ENCODE results near the gene CAMK2B. TPM values are rescaled to one million over a fixed set of nuclear protein-coding genes. Genes with fewer than 3 reads are reported as not detected.

CAMK2B gene
- total and polyA plus RNA-seq, 7 experiments from 2014 or later, result 0.12 to 0.61 TPM; not detected in 5

DNA sequence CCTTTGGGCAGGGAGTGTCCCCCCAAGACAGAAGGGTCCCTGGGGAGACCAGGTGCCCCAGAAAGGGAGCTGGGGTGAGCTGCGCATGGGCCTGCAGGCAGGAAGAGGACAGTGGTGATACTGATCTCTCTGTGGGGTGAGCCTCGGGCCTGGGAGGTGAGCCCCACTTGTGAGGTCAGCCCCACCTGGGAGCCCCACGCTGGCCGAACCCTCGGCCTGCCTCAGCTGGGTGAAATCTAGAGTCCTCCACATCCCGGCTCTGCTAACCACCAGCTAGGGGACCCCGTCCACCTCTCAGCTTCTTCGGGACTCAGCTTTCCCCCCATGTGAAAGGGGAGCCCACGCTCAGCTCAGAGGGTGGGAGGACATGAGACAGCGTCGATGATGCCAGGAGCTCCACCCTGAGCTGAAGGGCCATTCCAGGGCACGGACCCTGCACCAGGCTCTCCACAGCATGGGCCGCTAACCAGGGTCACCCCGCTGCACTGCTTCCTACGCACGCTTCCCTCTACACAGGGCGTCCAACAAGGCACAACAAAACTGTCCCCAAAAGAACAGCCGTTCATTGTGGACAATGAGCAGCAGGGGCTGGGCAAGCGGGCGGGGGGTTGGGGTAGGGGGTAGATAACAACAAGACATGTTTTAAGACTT lies 48.7 kb downstream of the CAMK2B start:
- Histone ChIP-seq H3K36me3 (ENCODE audit: control insufficient read depth in 2 of 3, insufficient read depth in 3 of 3, low read length in 3 of 3) (no peaks in the 10 kb centered on the region), H3K4me3 (ENCODE audit: low read length) (no peak overlapping the region), H3K27ac (ENCODE audit: low read depth, low read length) (no peak overlapping the region), H3K9me3 (ENCODE audit: control insufficient read depth in 2 of 3, low read length in 3 of 3) (no peaks in the 10 kb centered on the region), H3K27me3 (ENCODE audit: control insufficient read depth in 2 of 2, insufficient read depth in 2 of 2, low read length in 2 of 2) (no peaks in the 10 kb centered on the region), H3K4me1 (ENCODE audit: control insufficient read depth in 2 of 2, insufficient read depth in 2 of 2, low read length in 2 of 2) (no peaks in the 10 kb centered on the region)
- Mint-ChIP-seq H3K4me3 (no peak overlapping the region), H3K9me3 (no peaks in the 10 kb centered on the region), H3K27ac (no peak overlapping the region), H3K4me1 (no peaks in the 10 kb centered on the region), H3K36me3 (no peaks in the 10 kb centered on the region), H3K27me3 (peaks cover 0 to 3% (median 0%) of the 10 kb centered on the region in 5 donors)
- intact Hi-C loops (cut with micrococcal nuclease), result no loop called here
- DNase-seq (no peak), ATAC-seq (no peak)
- ChIA-PET CTCF (no interaction called here), POLR2A (interaction anchor here (0.5 kb wide), 1 partner anchor 568 kb away, joined by 3 read pairs; no protein-coding TSS in a partner anchor)

DNA sequence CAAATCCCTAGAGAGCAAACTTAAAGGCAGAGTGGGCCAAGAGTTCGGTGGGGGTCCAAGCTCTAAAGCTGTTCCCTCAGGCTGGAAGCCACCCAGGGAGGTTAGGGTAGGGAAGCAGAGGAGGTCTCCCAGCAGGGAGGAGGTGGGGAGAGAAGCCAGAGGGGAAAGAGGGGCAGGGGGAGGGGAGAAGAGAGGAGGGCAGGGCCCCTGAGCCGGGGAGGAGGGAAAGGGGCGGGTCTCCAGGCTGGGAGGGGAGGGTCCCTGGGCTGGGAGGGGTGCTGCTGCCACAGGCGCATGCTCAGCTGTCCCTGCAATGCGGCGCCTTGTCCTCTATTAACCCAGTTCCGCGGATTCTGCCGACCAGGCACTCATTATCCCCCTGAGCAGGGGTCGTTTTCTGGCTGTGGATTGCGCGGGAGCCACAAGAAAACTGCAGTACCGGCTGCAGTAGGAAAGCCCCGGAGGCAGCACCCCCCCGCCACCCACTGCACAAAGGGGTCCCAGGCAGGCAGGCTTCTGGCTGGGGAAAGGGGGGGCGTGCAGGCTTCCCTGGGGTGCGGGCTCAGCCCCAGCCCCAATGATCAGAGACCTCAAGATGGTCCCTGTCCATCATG lies 49.3 kb downstream of the CAMK2B start:
- H3K27me3 Mint-ChIP-seq, result peaks cover 0 to 3% (median 0%) of the 10 kb centered on the region in 5 donors
- intact Hi-C loops (cut with micrococcal nuclease), result no loop called here
- Histone ChIP-seq H3K27ac (ENCODE audit: low read depth, low read length) (no peak overlapping the region), H3K36me3 (ENCODE audit: control insufficient read depth in 2 of 3, insufficient read depth in 3 of 3, low read length in 3 of 3) (no peaks in the 10 kb centered on the region), H3K27me3 (ENCODE audit: control insufficient read depth in 2 of 2, insufficient read depth in 2 of 2, low read length in 2 of 2) (no peaks in the 10 kb centered on the region), H3K9me3 (ENCODE audit: control insufficient read depth in 2 of 3, low read length in 3 of 3) (no peaks in the 10 kb centered on the region), H3K4me3 (ENCODE audit: low read length) (no peak overlapping the region), H3K4me1 (ENCODE audit: control insufficient read depth in 2 of 2, insufficient read depth in 2 of 2, low read length in 2 of 2) (no peaks in the 10 kb centered on the region)
- no peak overlapping the region for H3K4me3 Mint-ChIP-seq
- CTCF ChIA-PET, result no interaction called here
- POLR2A ChIA-PET, result interaction anchor here (0.5 kb wide), 1 partner anchor 569 kb away, joined by 3 read pairs; no protein-coding TSS in a partner anchor
- H3K36me3 Mint-ChIP-seq, result no peaks in the 10 kb centered on the region
- ATAC-seq (no peak), DNase-seq (no peak)
- H3K27ac Mint-ChIP-seq, result no peak overlapping the region
- H3K9me3 Mint-ChIP-seq, result no peaks in the 10 kb centered on the region
- no peaks in the 10 kb centered on the region for H3K4me1 Mint-ChIP-seq

GRCh38 chr7:44275146-44275545 lies 50.2 kb downstream of the CAMK2B start:
- no peaks in the 10 kb centered on the region for H3K36me3 Mint-ChIP-seq
- no peak overlapping the region for H3K27ac Mint-ChIP-seq
- DNase-seq (no peak), ATAC-seq (no peak)
- H3K9me3 Mint-ChIP-seq, result no peaks in the 10 kb centered on the region
- H3K4me3 Mint-ChIP-seq, result no peak overlapping the region
- no peaks in the 10 kb centered on the region for H3K36me3 ChIP-seq (ENCODE audit: control insufficient read depth in 2 of 3, insufficient read depth in 3 of 3, low read length in 3 of 3)
- H3K4me1 ChIP-seq (ENCODE audit: control insufficient read depth in 2 of 2, insufficient read depth in 2 of 2, low read length in 2 of 2), result no peaks in the 10 kb centered on the region
- CTCF ChIA-PET, result no interaction called here
- intact Hi-C loops (cut with micrococcal nuclease), result no loop called here
- no peak overlapping the region for H3K27ac ChIP-seq (ENCODE audit: low read depth, low read length)
- POLR2A ChIA-PET, result no interaction called here
- no peak overlapping the region for H3K4me3 ChIP-seq (ENCODE audit: low read length)
- H3K4me1 Mint-ChIP-seq, result no peaks in the 10 kb centered on the region
- H3K27me3 Mint-ChIP-seq, result peaks cover 0 to 3% (median 0%) of the 10 kb centered on the region in 5 donors
- H3K27me3 ChIP-seq (ENCODE audit: control insufficient read depth in 2 of 2, insufficient read depth in 2 of 2, low read length in 2 of 2), result no peaks in the 10 kb centered on the region
- H3K9me3 ChIP-seq (ENCODE audit: control insufficient read depth in 2 of 3, low read length in 3 of 3), result no peaks in the 10 kb centered on the region

DNA sequence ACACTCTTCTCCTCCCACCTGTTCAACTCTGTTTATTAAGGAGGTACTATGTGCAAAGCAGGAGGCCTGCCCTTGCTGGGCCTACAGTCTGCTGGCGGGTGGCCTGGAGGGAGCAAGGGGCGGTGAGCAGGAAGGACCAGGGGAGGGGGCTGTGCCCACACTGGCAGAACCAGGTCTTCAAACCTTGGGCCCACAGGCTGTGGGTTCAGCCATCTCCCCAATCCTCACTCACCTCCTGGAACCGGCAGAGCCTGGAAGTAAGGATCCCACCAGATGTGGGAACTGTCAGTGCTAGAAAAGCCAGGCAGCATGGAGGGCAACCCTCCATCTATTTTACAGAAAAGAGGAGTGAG lies 50.8 kb downstream of the CAMK2B start:
- Histone ChIP-seq H3K36me3 (ENCODE audit: control insufficient read depth in 2 of 3, insufficient read depth in 3 of 3, low read length in 3 of 3) (no peaks in the 10 kb centered on the region), H3K27ac (ENCODE audit: low read depth, low read length) (no peak overlapping the region), H3K4me3 (ENCODE audit: low read length) (no peak overlapping the region), H3K9me3 (ENCODE audit: control insufficient read depth in 2 of 3, low read length in 3 of 3) (no peaks in the 10 kb centered on the region), H3K4me1 (ENCODE audit: control insufficient read depth in 2 of 2, insufficient read depth in 2 of 2, low read length in 2 of 2) (no peaks in the 10 kb centered on the region), H3K27me3 (ENCODE audit: control insufficient read depth in 2 of 2, insufficient read depth in 2 of 2, low read length in 2 of 2) (no peaks in the 10 kb centered on the region)
- no peak for DNase-seq
- no peaks in the 10 kb centered on the region for H3K9me3 Mint-ChIP-seq
- H3K27me3 Mint-ChIP-seq, result peaks cover 0 to 3% (median 0%) of the 10 kb centered on the region in 5 donors
- intact Hi-C loops (cut with micrococcal nuclease), result no loop called here
- H3K27ac Mint-ChIP-seq, result no peak overlapping the region
- ATAC-seq, result no peak
- no peak overlapping the region for H3K4me3 Mint-ChIP-seq
- no peaks in the 10 kb centered on the region for H3K4me1 Mint-ChIP-seq
- CTCF ChIA-PET, result no interaction called here
- POLR2A ChIA-PET, result no interaction called here
- no peaks in the 10 kb centered on the region for H3K36me3 Mint-ChIP-seq

GRCh38 chr7:44273681-44274622 lies 51.4 kb downstream of the CAMK2B start:
- CTCF ChIA-PET, result no interaction called here
- DNase-seq, result no peak
- no peak for ATAC-seq

GRCh38 chr7:44272981-44273380 lies 52.4 kb downstream of the CAMK2B start:
- POLR2A ChIA-PET, result no interaction called here
- Mint-ChIP-seq H3K9me3 (no peaks in the 10 kb centered on the region), H3K4me3 (no peak overlapping the region), H3K27me3 (peaks cover 0 to 3% (median 0%) of the 10 kb centered on the region in 5 donors), H3K36me3 (no peaks in the 10 kb centered on the region), H3K27ac (no peak overlapping the region), H3K4me1 (peaks cover 0 to 2% (median 0%) of the 10 kb centered on the region in 7 donors)
- CTCF ChIA-PET, result no interaction called here
- H3K27ac ChIP-seq (ENCODE audit: low read depth, low read length), result no peak overlapping the region
- intact Hi-C loops (cut with micrococcal nuclease), result no loop called here
- ATAC-seq (no peak), DNase-seq (no peak)
- no peaks in the 10 kb centered on the region for H3K4me1 ChIP-seq (ENCODE audit: control insufficient read depth in 2 of 2, insufficient read depth in 2 of 2, low read length in 2 of 2)
- H3K27me3 ChIP-seq (ENCODE audit: control insufficient read depth in 2 of 2, insufficient read depth in 2 of 2, low read length in 2 of 2), result no peaks in the 10 kb centered on the region
- no peaks in the 10 kb centered on the region for H3K9me3 ChIP-seq (ENCODE audit: control insufficient read depth in 2 of 3, low read length in 3 of 3)
- no peaks in the 10 kb centered on the region for H3K36me3 ChIP-seq (ENCODE audit: control insufficient read depth in 2 of 3, insufficient read depth in 3 of 3, low read length in 3 of 3)
- H3K4me3 ChIP-seq (ENCODE audit: low read length), result no peak overlapping the region

More at GRCh38 chr7:44273681-44274622, 51.4 kb downstream of the CAMK2B start:
- H3K36me3 Mint-ChIP-seq, result no peaks in the 10 kb centered on the region
- Histone ChIP-seq H3K27ac (ENCODE audit: low read depth, low read length) (no peak overlapping the region), H3K36me3 (ENCODE audit: control insufficient read depth in 2 of 3, insufficient read depth in 3 of 3, low read length in 3 of 3) (no peaks in the 10 kb centered on the region), H3K4me3 (ENCODE audit: low read length) (no peak overlapping the region), H3K9me3 (ENCODE audit: control insufficient read depth in 2 of 3, low read length in 3 of 3) (no peaks in the 10 kb centered on the region), H3K27me3 (ENCODE audit: control insufficient read depth in 2 of 2, insufficient read depth in 2 of 2, low read length in 2 of 2) (no peaks in the 10 kb centered on the region), H3K4me1 (ENCODE audit: control insufficient read depth in 2 of 2, insufficient read depth in 2 of 2, low read length in 2 of 2) (no peaks in the 10 kb centered on the region)
- POLR2A ChIA-PET, result no interaction called here
- peaks cover 0 to under 1% (median 0%) of the 10 kb centered on the region in 7 donors for H3K4me1 Mint-ChIP-seq
- intact Hi-C loops (cut with micrococcal nuclease), result no loop called here
- peaks cover 0 to 3% (median 0%) of the 10 kb centered on the region in 5 donors for H3K27me3 Mint-ChIP-seq
- H3K27ac Mint-ChIP-seq, result no peak overlapping the region
- no peaks in the 10 kb centered on the region for H3K9me3 Mint-ChIP-seq
- H3K4me3 Mint-ChIP-seq, result no peak overlapping the region

All from naive thymus-derived CD4-positive, alpha-beta T cell (primary cell).